Activated naive CD4-positive, alpha-beta T cell treated with anti-CD3 and anti-CD28 coated beads, Interleukin-2, amount 50 U/mL, for 24 hours (primary cell): ENCODE results near the gene ADGRF1.
"Not testable (repeated sequence)": the region's sequence is repeated elsewhere in the genome, so short reads cannot be mapped to it uniquely, and the experiment has no call there.

Experiments
- H3K27ac Mint-ChIP-seq: one replicate; pipeline ENCODE4 v1.8.0; 2021; ENCODE audit warnings: mild to moderate bottlenecking, mixed read lengths
- H3K27me3 Mint-ChIP-seq: one replicate; pipeline ENCODE4 v1.8.0; 2021; ENCODE audit warnings: mixed read lengths
- H3K36me3 Mint-ChIP-seq: one replicate; pipeline ENCODE4 v1.8.0; 2021; ENCODE audit warnings: mixed read lengths
- H3K4me1 Mint-ChIP-seq: one replicate; pipeline ENCODE4 v1.8.0; 2021; ENCODE audit warnings: mixed read lengths
- H3K4me3 Mint-ChIP-seq: one replicate; pipeline ENCODE4 v1.8.0; 2021; ENCODE audit warnings: mild to moderate bottlenecking, mixed read lengths
- H3K9me3 Mint-ChIP-seq: one replicate; pipeline ENCODE4 v1.8.0; 2021; ENCODE audit warnings: mixed read lengths

ADGRF1 gene

DNA sequence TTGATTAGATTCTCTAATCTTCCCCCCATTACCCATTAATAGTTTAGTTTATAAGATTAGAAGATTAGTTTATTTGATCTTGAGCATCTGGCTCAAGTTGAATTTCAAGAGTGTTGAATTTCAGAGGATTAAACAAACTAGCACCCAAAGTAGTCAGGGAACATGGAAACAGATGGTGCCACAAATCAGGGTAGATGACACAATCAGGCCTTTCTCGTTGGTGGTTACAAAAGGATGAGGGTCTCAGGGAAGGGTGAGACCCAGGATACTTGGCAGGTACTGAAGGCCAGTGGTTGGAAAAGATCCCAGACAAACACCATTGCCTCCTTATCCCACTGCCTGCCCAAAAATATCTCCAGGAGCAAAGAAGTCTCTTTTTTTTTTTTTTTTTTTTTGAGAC is 29.5 kb upstream of the ADGRF1 start:
- Mint-ChIP-seq H3K27ac (no peak overlapping the region), H3K4me3 (no peak overlapping the region), H3K9me3 (peaks cover 5% of the 10 kb centered on the region), H3K27me3 (no peaks in the 10 kb centered on the region), H3K4me1 (no peaks in the 10 kb centered on the region), H3K36me3 (no peaks in the 10 kb centered on the region)

DNA sequence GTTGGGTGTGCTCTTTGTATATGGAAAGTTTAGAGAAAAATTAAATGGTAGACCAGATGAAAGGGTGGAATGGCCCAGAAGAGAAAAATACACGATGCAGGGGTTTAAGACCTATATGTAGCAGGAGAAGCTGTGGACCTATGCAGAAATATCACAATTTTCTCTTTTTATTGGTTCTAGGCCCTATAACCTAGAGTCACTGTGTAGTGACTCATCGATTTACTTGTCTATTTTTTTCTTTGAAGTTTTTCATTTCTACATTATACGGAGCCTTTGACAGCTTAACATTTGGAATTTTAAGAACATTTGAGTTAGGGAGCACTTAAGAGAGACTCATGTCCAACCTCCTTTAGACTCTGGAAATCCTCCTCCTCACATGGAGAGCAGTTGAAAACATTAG is 28.3 kb upstream of the ADGRF1 start:
- H3K4me1 Mint-ChIP-seq: no peaks in the 10 kb centered on the region
- no peaks in the 10 kb centered on the region for H3K27me3 Mint-ChIP-seq
- peaks cover 5% of the 10 kb centered on the region for H3K9me3 Mint-ChIP-seq
- no peak overlapping the region for H3K27ac Mint-ChIP-seq
- no peaks in the 10 kb centered on the region for H3K36me3 Mint-ChIP-seq
- no peak overlapping the region for H3K4me3 Mint-ChIP-seq

DNA sequence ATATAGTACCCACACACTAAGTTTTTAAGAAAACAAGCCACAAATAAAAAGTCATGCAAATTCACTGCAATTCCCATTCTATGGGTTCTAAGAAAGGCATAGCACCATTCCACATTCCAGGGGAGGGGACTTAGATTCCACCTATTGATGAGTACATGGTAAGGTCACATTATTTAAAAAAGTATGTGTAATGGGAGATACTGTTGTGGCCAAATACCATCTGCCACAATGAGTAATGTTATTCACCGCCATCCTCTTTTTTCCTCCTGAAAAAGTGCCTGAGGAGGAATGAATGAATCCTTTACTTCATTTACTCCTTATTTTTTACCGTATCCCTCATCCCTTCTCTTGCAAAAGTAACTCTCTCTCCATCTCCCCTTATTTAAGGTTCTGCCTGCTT is 27.0 kb upstream of the ADGRF1 start:
- Mint-ChIP-seq H3K27ac (no peak overlapping the region), H3K27me3 (no peaks in the 10 kb centered on the region), H3K36me3 (no peaks in the 10 kb centered on the region), H3K9me3 (peaks cover 5% of the 10 kb centered on the region), H3K4me3 (no peak overlapping the region), H3K4me1 (no peaks in the 10 kb centered on the region)

DNA sequence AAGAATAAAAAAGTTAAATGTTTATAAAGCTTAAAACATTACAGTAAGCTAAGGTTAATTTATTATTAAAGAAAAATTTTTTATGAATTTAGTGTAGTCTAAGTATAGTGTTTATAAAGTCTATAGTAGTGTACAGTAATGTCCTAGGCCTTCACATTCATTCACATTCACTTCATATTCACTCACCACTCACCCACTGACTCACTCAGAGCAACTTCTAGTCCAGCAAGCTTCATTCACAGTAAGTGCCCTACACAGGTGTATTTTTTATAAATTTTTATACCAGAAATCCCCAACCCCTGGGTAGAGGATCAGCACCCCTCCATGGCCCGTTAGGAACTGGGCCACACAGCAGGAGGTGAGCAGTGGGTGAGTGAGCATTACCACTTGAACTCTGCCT is 24.3 kb upstream of the ADGRF1 start:
- Mint-ChIP-seq H3K4me1 (no peaks in the 10 kb centered on the region), H3K36me3 (no peaks in the 10 kb centered on the region), H3K27me3 (no peaks in the 10 kb centered on the region), H3K27ac (no peak overlapping the region), H3K4me3 (no peak overlapping the region), H3K9me3 (peaks cover 5% of the 10 kb centered on the region)

DNA sequence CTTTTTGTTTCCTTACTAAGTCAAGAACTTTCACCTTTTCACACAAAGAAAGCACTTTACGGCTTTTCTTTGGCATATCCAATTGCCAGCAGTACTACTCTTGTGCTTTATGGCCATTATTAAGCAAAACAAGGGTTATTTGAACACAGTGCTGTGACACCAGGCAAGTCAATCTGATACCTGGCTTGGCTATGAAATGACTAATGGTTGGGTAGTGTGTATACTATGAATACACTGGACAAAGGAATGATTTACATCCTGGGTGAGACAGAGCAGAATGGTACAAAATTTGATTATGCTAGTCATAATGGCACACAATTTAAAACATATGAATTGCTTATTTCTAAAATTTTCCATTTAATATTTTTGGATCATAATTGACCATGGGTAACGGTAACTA is 22.1 kb upstream of the ADGRF1 start:
- Mint-ChIP-seq H3K27ac (no peak overlapping the region), H3K9me3 (no peaks in the 10 kb centered on the region), H3K4me1 (no peaks in the 10 kb centered on the region), H3K4me3 (no peak overlapping the region), H3K36me3 (no peaks in the 10 kb centered on the region), H3K27me3 (no peaks in the 10 kb centered on the region)

DNA sequence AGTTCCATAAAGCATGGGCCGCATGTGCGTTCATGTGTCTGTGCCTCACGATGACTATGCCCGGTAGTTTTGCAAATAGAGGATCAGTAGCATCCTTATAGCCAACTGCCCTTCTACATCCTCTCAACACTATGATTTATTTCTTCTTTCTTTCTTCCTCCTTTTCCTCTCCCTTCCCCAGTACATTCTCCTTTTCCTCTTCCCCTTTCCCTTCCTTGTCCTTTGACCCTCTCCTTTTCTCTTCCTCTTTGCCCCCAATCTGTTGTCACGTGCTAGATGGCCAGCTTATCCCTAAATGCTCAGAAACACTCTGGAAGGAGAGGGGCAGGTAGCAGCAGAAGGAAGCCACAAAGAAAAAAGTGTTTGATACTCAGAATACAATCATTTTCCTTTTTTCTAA is 20.2 kb upstream of the ADGRF1 start:
- Mint-ChIP-seq H3K27ac (no peak overlapping the region), H3K4me3 (no peak overlapping the region), H3K4me1 (no peaks in the 10 kb centered on the region), H3K9me3 (no peaks in the 10 kb centered on the region), H3K27me3 (no peaks in the 10 kb centered on the region), H3K36me3 (no peaks in the 10 kb centered on the region)

DNA sequence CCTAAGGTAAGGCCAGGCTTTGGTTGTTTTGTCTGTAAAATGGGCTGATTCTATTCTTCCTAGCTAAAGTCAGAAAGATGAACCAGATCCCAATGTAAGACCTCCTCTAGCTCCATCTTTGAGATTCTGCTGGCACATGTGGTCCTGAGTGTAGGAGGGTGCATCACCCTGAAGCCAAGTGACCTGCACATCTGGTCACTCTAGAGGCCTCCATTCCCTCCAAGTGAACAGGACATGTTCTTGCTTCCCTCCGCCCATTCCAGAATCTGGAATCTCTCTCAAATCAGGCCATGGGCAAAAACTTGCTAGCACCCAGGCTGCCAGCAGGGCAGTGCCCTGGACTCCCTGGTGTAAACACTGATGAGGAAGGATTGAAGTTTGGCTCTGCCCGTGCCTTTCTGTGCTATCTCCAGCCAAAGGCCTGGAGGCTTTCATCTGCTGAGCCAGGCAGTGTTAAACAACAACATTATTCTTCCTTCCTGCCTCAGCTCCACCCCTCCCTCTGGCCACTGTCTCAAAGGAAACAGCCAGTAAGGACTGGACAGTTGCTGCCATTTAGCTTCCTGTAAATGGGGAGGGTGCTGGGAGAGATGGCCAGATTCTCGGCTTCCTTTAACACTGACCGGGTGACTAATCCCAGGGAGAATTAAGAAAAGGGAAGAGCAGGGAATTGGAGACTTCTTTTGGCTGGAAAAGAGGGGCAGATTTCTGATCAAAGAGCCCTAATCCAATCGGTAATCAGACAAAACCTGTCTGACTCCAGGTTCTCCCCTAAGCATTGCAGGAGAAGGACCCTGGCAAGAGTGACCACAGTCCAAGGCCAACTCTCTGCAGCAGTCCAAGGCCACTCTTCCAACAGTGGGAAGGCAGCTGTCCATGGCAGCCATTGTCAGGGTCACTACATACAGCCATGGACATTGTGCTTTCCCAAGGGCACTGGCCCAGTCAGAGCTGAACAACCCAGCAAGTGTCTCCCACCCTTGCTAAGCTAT is 19.5 kb upstream of the ADGRF1 start:
- no peaks in the 10 kb centered on the region for H3K4me1 Mint-ChIP-seq
- H3K27me3 Mint-ChIP-seq: no peaks in the 10 kb centered on the region
- no peak overlapping the region for H3K4me3 Mint-ChIP-seq
- H3K9me3 Mint-ChIP-seq: no peaks in the 10 kb centered on the region
- no peaks in the 10 kb centered on the region for H3K36me3 Mint-ChIP-seq
- H3K27ac Mint-ChIP-seq: no peak overlapping the region

DNA sequence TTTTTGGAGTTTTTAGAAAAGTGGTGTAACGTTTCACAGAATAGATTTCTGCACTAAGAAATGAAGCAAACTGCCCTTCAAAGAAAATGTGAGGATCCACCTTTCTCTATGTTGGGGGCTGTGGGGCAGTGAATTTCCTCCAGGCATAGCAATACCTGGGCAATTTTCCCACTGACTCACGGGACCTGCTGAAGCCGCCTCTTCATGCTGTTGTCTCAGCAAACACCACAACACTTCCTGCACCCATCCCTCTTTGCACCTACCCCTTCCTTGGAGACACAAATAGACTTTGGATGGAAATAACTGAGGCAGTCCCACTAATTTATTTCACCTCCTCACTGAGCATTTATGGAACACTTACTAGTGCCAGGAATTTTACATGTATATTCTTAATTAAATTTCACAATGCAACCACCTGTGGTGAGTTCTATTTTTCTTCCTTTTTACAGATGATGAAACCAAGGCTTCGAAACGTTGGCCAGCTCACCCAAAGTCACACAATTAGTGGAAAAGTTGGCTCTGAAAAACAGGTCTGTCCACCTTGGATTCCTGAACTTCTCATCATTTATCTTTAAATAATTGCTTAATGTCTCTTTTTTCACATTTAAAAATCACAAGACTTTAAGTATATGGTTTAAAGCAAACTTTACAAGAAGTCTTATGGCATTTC is 17.2 kb upstream of the ADGRF1 start:
- H3K36me3 Mint-ChIP-seq: no peaks in the 10 kb centered on the region
- no peaks in the 10 kb centered on the region for H3K9me3 Mint-ChIP-seq
- no peaks in the 10 kb centered on the region for H3K4me1 Mint-ChIP-seq
- no peaks in the 10 kb centered on the region for H3K27me3 Mint-ChIP-seq
- no peak overlapping the region for H3K4me3 Mint-ChIP-seq
- H3K27ac Mint-ChIP-seq: no peak overlapping the region

DNA sequence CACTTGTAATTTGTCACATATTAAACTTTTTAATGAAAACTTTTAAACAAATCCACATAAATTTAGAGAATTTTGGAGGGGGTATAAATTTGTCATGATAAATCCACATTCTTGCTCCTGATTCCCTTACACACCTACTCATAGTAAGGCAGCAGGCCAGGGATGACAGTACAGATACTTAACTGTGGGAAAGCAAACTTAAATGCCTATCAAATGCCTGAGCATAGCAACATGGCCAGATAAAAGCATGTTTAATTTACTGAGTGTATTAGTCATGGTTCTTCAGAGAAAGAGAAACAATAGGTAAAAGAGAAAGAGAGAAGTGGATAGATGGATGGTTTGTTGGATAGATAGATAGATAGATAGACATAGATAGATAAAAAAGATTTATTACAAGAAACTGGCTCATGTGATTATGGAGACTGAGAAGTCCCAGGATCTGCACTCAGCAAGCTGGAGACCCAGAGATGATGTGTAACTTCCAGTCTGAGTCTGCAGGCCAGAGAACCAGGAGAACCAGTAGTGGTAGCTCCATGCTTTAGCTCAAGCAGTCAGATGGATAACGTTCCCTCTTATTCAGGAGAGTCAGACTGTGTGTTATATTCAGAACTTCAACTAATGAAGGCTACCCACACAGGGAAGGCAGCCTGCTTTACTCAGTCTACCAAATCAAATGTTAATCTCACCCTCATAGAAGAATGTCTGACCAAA is 15.9 kb upstream of the ADGRF1 start:
- Mint-ChIP-seq H3K27ac (no peak overlapping the region), H3K36me3 (no peaks in the 10 kb centered on the region), H3K27me3 (no peaks in the 10 kb centered on the region), H3K4me3 (no peak overlapping the region), H3K9me3 (no peaks in the 10 kb centered on the region), H3K4me1 (no peaks in the 10 kb centered on the region)

DNA sequence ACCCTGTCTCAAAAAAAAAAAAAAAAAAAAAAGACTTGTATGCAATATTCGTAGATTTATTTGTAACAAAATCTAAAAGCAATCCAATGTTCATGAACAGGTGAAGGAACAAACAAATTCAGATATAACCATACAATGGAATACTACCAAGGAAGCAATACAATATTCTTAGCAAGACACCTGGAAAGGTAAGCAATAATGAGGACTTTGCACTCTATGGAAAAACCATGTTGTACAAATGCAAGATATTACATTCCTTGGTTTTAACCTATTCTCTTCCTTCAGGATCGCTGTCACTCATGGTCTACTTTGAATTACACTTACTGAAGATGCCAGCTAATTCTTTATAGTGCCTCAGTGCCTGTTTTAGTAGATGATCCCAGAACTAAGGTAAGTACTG is 14.7 kb upstream of the ADGRF1 start:
- H3K27ac Mint-ChIP-seq: no peak overlapping the region
- H3K36me3 Mint-ChIP-seq: no peaks in the 10 kb centered on the region
- H3K9me3 Mint-ChIP-seq: no peaks in the 10 kb centered on the region
- H3K4me1 Mint-ChIP-seq: no peaks in the 10 kb centered on the region
- no peak overlapping the region for H3K4me3 Mint-ChIP-seq
- H3K27me3 Mint-ChIP-seq: no peaks in the 10 kb centered on the region

DNA sequence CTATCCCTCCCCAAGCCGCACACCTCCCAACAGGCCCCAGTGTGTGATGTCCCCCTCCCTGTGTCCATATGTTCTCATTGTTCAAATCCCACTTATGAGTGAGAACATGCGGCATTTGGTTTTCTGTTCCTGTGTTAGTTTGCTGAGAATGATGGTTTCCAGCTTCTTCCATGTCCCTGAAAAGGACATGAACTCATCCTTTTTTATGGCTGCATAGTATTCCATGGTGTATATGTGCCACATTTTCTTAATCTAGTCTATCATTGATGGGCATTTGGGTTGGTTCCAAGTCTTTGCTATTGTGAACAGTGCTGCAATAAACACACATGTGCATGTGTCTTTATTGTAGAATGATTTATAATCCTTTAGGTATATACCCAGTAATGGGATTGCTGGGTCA is 12.2 kb upstream of the ADGRF1 start:
- not testable (repeated sequence) for H3K27ac Mint-ChIP-seq, H3K36me3 Mint-ChIP-seq, H3K4me3 Mint-ChIP-seq, H3K4me1 Mint-ChIP-seq, H3K27me3 Mint-ChIP-seq, H3K9me3 Mint-ChIP-seq

DNA sequence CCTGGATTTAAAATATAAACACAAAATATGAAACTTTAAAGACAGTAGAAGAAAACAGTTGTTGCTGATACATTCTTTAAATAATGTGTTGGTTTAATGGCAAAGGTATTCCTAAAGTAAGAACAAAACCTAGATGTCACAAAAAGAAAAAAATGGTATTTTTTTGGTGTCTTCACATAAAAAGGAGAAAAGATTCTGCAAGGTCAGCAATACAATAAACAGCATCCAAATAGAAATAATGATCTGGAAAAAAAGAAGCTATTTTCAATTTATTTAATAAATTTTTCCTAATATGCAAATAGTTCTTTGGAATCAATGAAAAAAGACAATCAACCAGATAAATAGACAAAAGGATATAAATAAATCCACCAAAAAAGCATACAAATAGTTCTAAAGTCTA is 6.5 kb upstream of the ADGRF1 start:
- no peaks in the 10 kb centered on the region for H3K36me3 Mint-ChIP-seq

DNA sequence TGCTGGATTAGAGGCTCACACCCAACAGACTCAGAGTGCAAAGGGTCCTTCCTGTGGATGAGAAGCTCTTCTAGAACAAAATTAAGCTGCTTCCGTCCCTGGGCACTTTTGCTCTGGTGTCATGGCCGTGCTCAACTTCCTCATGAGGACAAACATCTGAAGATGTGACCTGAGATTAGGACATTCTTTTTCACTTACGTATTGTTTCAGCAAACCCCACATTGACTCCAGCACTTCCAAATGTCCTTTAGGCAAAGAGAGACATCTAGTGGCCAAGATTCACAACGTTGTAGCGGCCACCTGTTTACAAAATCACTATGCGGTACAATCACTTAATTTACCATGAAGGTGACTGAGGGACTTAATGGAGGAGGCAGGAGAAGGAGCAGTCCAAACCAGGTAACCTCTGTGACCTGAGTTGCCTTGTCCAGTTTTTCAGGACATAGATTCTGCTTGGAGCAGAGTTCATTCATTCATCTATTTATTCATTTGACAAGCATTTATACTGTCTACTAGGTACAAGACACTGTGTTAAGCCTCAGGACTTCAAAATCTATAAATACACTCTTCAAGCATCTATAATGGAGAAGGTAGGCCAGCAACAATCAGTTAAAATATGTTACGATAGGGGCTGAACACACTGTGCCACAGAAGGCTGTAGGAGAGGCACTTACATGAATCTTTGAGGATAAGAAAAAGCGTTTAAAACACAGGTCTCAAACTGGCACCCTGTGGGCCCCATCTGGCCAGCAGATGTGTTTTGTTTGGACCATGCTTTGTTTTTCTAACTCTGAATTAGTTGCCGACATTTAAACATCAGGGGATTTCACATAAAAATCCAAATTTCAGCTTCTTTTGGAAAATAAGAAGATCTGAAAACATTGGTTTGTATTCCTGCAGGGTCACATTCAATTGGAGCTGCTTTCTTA is 5.6 kb upstream of the ADGRF1 start:
- Mint-ChIP-seq H3K4me3 (no peak overlapping the region), H3K27me3 (peaks cover 4% of the 10 kb centered on the region), H3K4me1 (no peaks in the 10 kb centered on the region), H3K36me3 (no peaks in the 10 kb centered on the region), H3K27ac (no peak overlapping the region), H3K9me3 (no peaks in the 10 kb centered on the region)

More for the DNA sequence above, 6.5 kb upstream of the ADGRF1 start:
- H3K27me3 Mint-ChIP-seq: peaks cover 4% of the 10 kb centered on the region
- H3K4me1 Mint-ChIP-seq: no peaks in the 10 kb centered on the region
- H3K27ac Mint-ChIP-seq: no peak overlapping the region
- no peak overlapping the region for H3K4me3 Mint-ChIP-seq
- no peaks in the 10 kb centered on the region for H3K9me3 Mint-ChIP-seq

DNA sequence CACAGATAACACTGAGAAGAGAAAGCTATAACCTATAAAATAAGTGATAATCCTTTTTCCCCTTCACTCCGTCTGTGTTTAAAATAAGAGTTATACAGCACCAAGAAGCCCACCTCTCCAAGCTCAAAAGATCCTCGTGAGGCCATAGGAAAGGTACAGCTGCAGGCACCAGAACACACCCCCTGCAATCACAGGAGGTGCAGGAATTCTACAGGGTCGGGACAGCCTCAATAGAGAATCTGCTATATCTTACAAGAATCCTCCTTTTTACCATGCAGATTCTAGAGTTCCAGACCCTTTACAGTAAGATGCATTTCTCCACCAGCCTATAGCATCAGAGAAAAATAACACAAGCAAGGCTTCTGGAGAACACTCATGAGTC is 5.0 kb upstream of the ADGRF1 start:
- no peak overlapping the region for H3K27ac Mint-ChIP-seq
- no peaks in the 10 kb centered on the region for H3K4me1 Mint-ChIP-seq
- peaks cover 4% of the 10 kb centered on the region for H3K27me3 Mint-ChIP-seq
- H3K4me3 Mint-ChIP-seq: no peak overlapping the region
- H3K36me3 Mint-ChIP-seq: no peaks in the 10 kb centered on the region
- no peaks in the 10 kb centered on the region for H3K9me3 Mint-ChIP-seq

DNA sequence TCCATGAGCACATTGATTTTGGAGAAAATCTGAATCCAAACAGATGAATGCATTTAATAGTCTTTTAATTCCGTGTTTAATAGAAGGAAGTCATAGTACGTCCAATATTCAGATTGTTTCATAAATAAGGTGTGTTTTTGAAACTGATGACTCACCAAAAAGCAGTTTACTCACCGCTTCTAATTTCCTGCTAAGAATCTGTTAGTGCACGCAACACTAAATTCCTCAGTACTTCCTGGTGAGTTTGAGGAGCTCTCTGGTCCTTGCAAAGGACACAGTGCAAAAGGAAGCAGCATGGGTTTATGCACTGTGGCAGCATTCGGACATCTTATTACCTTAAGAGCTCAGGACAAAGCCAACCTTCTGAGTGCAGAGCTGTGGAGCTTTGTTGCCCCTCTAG is 2.3 kb upstream of the ADGRF1 start:
- no peaks in the 10 kb centered on the region for H3K9me3 Mint-ChIP-seq
- H3K36me3 Mint-ChIP-seq: no peaks in the 10 kb centered on the region
- H3K27me3 Mint-ChIP-seq: peaks cover 5% of the 10 kb centered on the region
- H3K4me3 Mint-ChIP-seq: no peak overlapping the region
- H3K4me1 Mint-ChIP-seq: no peaks in the 10 kb centered on the region
- H3K27ac Mint-ChIP-seq: no peak overlapping the region
